Lung microvascular endothelial cell (primary cell): ENCODE results near the gene CWC15. TPM values are rescaled to one million over a fixed set of nuclear protein-coding genes. Genes with fewer than 3 reads are reported as not detected.
"Not testable (repeated sequence)": the region's sequence is repeated elsewhere in the genome, so short reads cannot be mapped to it uniquely, and the experiment has no call there.

Source experiments
- DNase-seq, 2 donors: peaks; one replicate each; pipeline versions ENCODE4 v3.0.0 to v3.0.0-alpha.2; 2010; ENCODE audit warnings: low read depth in 2 of 2
- total RNA-seq: library from RNA; depleted of rRNA; stranded (reverse); fragments of >200 nt; gene quantifications from 2 replicates; pipeline ENCODE4 v1.2.1, GENCODE V29; 2014

CWC15 gene
- total RNA-seq, 1 donor from 2014 or later: 28.4 TPM

DNA sequence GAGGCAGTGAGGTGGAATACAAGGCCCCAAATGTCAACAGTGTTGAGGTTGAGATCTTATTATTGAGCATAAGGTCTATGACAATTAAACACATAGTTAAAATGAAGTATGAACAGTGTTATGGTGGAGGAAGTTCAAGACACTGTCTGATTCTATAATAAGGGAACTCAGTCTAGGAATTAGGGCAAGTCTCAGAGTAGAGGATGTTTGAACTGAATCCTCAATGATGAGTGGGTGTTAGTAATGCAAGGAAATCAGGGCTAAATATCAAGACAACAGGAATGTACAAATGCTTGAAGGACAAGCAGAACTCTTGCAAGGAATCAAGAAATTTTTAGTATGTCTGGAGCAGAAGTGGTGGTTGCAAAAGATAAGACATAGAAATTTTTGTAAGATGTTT lies 53.0 kb downstream of the CWC15 start:
- no peak for DNase-seq

DNA sequence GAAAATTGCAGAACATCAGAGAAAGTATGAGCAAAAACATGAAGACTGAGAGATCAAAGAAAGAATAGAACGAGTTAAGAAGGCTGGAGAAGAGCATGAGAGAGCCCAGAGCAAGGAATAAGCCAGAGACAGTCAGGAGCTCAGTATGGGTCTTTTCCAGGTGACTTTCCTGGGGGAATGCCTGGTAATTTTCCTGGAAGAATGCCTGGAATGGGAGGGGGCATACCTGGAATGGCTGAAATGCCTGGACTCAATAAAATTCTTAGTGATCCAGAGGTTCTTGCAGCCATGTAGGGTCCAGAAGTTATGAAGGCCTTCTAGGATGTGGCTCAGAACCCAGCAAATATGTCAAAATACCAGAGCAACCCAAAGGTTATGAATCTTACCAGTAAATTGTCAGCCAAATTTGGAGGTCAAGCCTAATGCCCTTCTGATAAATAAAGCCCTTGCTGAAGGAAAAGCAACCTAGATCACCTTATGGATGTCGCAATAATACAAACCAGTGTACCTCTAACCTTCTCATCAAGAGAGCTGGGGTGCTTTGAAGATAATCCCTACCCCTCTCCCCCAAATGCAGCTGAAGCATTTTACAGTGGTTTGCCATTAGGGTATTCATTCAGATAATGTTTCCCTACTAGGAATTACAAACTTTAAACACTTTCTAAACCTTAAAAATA lies 59.5 kb downstream of the CWC15 start:
- not testable (repeated sequence) for DNase-seq

DNA sequence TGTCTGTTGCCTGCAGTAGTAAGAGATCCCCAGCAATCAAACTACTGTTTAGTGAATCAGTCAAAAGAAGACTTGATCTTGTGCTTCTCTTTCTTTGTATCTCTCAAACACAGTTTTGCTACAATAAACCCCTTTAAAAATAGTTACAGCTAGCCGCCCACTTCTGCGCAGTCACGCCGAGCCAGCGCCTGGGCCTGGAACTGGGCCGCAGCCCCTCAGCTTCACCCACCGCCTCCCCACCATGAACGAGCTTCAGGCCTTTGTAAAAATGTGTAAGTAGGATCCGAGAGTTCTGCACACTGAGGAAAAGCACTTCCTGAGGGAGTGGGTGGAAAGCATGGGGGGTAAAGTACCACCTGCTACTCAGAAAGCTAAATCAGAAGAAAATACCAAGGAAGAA lies 60.5 kb downstream of the CWC15 start:
- no peak for DNase-seq

Other genes with a start within 250 kb of the CWC15 start
- 29.8 and 31.8 TPM in 2 replicates for gene AMOTL1, start 205.2 kb downstream of the CWC15 start, total RNA-seq
- 0.20 and 0.22 TPM in 2 replicates for gene KDM4D, start 153 bp upstream of the CWC15 start, total RNA-seq
- gene KDM4E, start 51.7 kb upstream of the CWC15 start, total RNA-seq: not detected in 2 replicates
- gene KDM4F, start 75.9 kb upstream of the CWC15 start, total RNA-seq: not detected in 2 replicates
- 17.9 and 20.4 TPM in 2 replicates for gene SRSF8, start 93.4 kb upstream of the CWC15 start, total RNA-seq
- gene ENDOD1, start 116.3 kb upstream of the CWC15 start, total RNA-seq: 43.2 and 61.1 TPM in 2 replicates